ENCODE data around the gene ZNRF3. TPM values are rescaled to one million over a fixed set of nuclear protein-coding genes. Genes with fewer than 3 reads are reported as not detected.
A peak's percentile ranks its signal among the peaks of the same experiment; 100 is the strongest.
"Not testable (repeated sequence)": the region's sequence is repeated elsewhere in the genome, so short reads cannot be mapped to it uniquely, and the experiment has no call there.

Gene ZNRF3
- total and polyA plus RNA-seq, 4 donors = 3.5 to 10.2 (median 6.9) TPM

DNA sequence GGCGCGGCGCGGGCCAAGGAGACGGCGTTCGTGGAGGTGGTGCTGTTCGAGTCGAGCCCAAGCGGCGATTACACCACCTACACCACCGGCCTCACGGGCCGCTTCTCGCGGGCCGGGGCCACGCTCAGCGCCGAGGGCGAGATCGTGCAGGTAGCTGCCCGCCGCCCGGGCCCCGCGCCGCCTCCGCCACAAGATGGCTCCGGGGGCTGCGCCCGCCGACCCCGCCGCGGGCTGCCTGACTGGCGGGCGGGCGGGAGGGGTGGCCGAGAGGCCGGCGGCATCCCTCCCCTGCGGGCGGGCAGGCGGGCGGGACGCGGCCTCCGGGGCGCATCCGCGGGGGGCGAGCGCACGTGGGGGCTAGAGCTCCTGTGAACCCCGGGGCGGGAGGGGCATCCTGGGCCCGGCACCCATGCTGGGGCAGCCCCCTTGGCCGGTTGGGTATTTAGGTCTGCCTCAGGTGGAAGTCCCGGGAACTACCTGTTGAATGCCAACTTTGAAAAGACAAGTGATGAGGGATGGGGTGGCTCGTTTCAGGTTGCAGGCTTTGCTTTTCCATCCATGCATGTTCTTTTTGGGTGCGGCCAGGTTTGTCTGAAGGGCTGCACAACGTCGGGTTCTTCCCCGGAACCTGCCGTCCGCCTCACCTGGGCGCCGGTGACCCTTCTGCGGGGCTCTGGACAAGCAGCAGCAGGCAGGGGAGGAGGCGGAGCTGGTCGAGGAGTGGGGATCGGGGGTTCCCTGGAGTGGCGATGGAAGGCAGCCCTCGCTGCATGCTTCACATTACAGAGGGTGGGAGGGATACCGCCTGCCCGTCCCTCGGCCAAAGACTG, 760 bp downstream of the ZNRF3 start:
- peak overlapping the region; percentile 49 to 80 for H3K27ac ChIP-seq (ENCODE audit: low read depth in 1 of 2, low read length in 1 of 2)
- peak overlapping the region; percentile 31 to 42 for H3K9ac ChIP-seq (ENCODE audit: insufficient read depth in 1 of 2, low read length in 2 of 2)
- peaks cover 0 to 29% (median 5%) of the 10 kb centered on the region in 5 donors for H3K4me1 ChIP-seq (ENCODE audit: control insufficient read depth in 5 of 5, insufficient read depth in 5 of 5, low read length in 5 of 5)
- DNase-seq (peak in 2 of 3 donors; percentile 26 to 32), ATAC-seq (ENCODE audit: insufficient read depth, low FRiP score) (no peak)
- WGBS, 2 donors = 5 to 8% methylated on average over 50 to 78 of the region's 78 CpGs
- no peaks in the 10 kb centered on the region for H3K36me3 ChIP-seq (ENCODE audit: control insufficient read depth in 4 of 4, insufficient read depth in 4 of 4, low read length in 4 of 4)
- TF ChIP-seq, protein P1, sequence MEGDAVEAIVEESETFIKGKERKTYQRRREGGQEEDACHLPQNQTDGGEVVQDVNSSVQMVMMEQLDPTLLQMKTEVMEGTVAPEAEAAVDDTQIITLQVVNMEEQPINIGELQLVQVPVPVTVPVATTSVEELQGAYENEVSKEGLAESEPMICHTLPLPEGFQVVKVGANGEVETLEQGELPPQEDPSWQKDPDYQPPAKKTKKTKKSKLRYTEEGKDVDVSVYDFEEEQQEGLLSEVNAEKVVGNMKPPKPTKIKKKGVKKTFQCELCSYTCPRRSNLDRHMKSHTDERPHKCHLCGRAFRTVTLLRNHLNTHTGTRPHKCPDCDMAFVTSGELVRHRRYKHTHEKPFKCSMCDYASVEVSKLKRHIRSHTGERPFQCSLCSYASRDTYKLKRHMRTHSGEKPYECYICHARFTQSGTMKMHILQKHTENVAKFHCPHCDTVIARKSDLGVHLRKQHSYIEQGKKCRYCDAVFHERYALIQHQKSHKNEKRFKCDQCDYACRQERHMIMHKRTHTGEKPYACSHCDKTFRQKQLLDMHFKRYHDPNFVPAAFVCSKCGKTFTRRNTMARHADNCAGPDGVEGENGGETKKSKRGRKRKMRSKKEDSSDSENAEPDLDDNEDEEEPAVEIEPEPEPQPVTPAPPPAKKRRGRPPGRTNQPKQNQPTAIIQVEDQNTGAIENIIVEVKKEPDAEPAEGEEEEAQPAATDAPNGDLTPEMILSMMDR (IDR thresholded peaks at IDR 0.05; ENCODE audit: control extremely low read depth, extremely low read depth) = no peak
- H3K4me3 ChIP-seq = peak overlapping the region; percentile 73
- no peaks in the 10 kb centered on the region for H3K27me3 ChIP-seq (ENCODE audit: control insufficient read depth in 3 of 3, insufficient read depth in 3 of 3, low read length in 2 of 3)
- no peaks in the 10 kb centered on the region for H3K9me3 ChIP-seq (ENCODE audit: control insufficient read depth in 4 of 4, insufficient read depth in 3 of 4, low read length in 3 of 4)

DNA sequence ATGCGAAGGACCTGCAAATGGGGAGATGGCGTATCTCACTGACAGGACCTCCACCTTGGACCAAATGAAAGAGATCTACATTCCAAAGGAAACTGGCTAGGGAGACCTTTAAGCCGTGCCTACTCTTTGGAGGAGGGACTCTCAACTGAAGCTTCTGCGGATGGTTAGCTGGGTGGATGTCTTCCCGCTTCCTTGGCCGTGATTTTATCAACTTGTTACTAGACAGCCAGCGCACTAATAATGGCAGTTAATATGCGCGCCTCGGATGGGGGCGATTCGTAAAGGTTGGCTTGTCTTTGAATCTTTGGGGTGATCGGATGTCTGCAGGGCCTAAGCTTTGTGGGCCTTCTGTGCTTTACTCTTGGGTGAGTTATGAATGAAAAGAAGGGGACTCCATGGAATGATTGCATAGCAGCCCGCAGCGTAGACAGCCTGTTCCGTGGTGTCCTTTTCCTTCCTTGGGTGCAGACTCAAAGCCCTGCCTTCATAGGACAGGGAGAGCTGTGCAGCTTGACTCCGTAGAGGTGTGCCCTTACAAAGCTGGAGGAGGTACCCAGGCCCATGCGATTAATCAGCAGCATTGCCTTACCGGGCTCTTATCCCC, 1.5 kb downstream of the ZNRF3 start:
- Histone ChIP-seq H3K27me3 (ENCODE audit: control insufficient read depth in 3 of 3, insufficient read depth in 3 of 3, low read length in 2 of 3) (no peaks in the 10 kb centered on the region), H3K36me3 (ENCODE audit: control insufficient read depth in 4 of 4, insufficient read depth in 4 of 4, low read length in 4 of 4) (no peaks in the 10 kb centered on the region), H3K9me3 (ENCODE audit: control insufficient read depth in 4 of 4, insufficient read depth in 3 of 4, low read length in 3 of 4) (no peaks in the 10 kb centered on the region), H3K4me3 (peak overlapping the region; percentile 12), H3K27ac (ENCODE audit: low read depth in 1 of 2, low read length in 1 of 2) (peak overlapping the region in 1 of 2 donors; percentile 17), H3K4me1 (ENCODE audit: control insufficient read depth in 5 of 5, insufficient read depth in 5 of 5, low read length in 5 of 5) (peaks cover 0 to 35% (median 5%) of the 10 kb centered on the region in 5 donors), H3K9ac (ENCODE audit: insufficient read depth in 1 of 2, low read length in 2 of 2) (peak overlapping the region; percentile 31 to 42)
- TF ChIP-seq, protein P1 (IDR thresholded peaks at IDR 0.05; ENCODE audit: control extremely low read depth, extremely low read depth) = no peak
- 40 to 62% methylated on average over 19 of the region's 19 CpGs for WGBS, 2 donors
- DNase-seq (peak in 1 of 3 donors; percentile 29), ATAC-seq (ENCODE audit: insufficient read depth, low FRiP score) (no peak)

DNA sequence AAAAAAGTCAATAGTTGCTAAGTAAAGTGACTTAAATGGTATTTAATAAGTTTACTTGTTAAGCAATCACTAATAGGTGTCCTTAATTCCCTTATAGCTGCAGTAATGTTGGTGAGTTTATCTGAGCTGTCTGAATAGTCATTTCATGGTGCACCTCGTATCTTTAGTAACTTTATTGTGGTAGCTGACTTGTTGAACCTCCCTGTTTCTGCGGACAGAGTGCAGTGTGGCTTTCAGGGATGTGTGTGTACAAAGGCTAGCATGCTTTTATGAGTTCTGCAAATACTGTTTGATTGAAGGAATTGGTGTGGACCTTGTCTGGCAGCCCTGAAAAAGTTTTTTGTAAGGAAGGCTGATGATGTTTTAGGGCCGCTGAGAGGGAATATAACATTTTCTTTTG, 2.6 kb downstream of the ZNRF3 start:
- no peak for DNase-seq
- TF ChIP-seq, protein P1 (IDR thresholded peaks at IDR 0.05; ENCODE audit: control extremely low read depth, extremely low read depth) = no peak
- no peak overlapping the region for H3K27ac ChIP-seq (ENCODE audit: low read depth in 1 of 2, low read length in 1 of 2)
- H3K27me3 ChIP-seq (ENCODE audit: control insufficient read depth in 3 of 3, insufficient read depth in 3 of 3, low read length in 2 of 3) = no peaks in the 10 kb centered on the region
- no peaks in the 10 kb centered on the region for H3K9me3 ChIP-seq (ENCODE audit: control insufficient read depth in 4 of 4, insufficient read depth in 3 of 4, low read length in 3 of 4)
- no peak overlapping the region for H3K4me3 ChIP-seq
- H3K9ac ChIP-seq (ENCODE audit: insufficient read depth in 1 of 2, low read length in 2 of 2) = no peak overlapping the region
- WGBS, 2 donors = 62 to 77% methylated on average over 3 of the region's 3 CpGs
- ATAC-seq (ENCODE audit: insufficient read depth, low FRiP score) = no peak
- peaks cover 0 to 37% (median 5%) of the 10 kb centered on the region in 5 donors for H3K4me1 ChIP-seq (ENCODE audit: control insufficient read depth in 5 of 5, insufficient read depth in 5 of 5, low read length in 5 of 5)
- no peaks in the 10 kb centered on the region for H3K36me3 ChIP-seq (ENCODE audit: control insufficient read depth in 4 of 4, insufficient read depth in 4 of 4, low read length in 4 of 4)

DNA sequence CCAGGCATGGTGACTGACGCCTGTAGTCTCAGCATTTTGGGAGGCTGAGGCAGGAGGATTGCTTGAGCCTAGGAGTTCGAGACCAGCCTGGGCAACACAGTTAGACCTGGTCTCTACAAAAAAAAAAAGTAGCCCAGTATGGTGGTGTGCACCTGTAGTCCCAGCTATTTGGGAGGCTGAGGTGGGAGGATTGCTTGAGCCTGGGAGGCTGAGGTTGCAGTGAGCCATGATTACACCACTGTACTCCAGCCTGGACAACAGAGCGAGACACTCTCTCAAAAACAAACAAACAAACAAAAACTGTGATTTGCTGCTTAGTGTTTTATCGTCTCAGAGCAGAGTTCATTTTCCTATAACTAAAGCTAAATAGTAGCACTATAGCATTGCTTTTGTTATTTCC, 3.3 kb downstream of the ZNRF3 start:
- not testable (repeated sequence) for H3K9ac ChIP-seq (ENCODE audit: insufficient read depth in 1 of 2, low read length in 2 of 2); H3K27me3 ChIP-seq (ENCODE audit: control insufficient read depth in 3 of 3, insufficient read depth in 3 of 3, low read length in 2 of 3); H3K27ac ChIP-seq (ENCODE audit: low read depth in 1 of 2, low read length in 1 of 2); DNase-seq; H3K9me3 ChIP-seq (ENCODE audit: control insufficient read depth in 4 of 4, insufficient read depth in 3 of 4, low read length in 3 of 4); H3K36me3 ChIP-seq (ENCODE audit: control insufficient read depth in 4 of 4, insufficient read depth in 4 of 4, low read length in 4 of 4); H3K4me3 ChIP-seq; ATAC-seq (ENCODE audit: insufficient read depth, low FRiP score)
- 86 to 92% methylated on average over 4 of the region's 4 CpGs for WGBS, 2 donors
- H3K4me1 ChIP-seq (ENCODE audit: control insufficient read depth in 5 of 5, insufficient read depth in 5 of 5, low read length in 5 of 5) = peaks cover 2 to 37% (median 5%) of the 10 kb centered on the region in 5 donors

All from lung (tissue), 12 donors.